ENCODE data around the gene SEMA3A. TPM values are rescaled to one million over a fixed set of nuclear protein-coding genes. Genes with fewer than 3 reads are reported as not detected.

The SEMA3A gene
- total and polyA plus RNA-seq, 2 of the 4 experiments (the other 2 are of a cell fraction), result 31.2 to 213 TPM

DNA sequence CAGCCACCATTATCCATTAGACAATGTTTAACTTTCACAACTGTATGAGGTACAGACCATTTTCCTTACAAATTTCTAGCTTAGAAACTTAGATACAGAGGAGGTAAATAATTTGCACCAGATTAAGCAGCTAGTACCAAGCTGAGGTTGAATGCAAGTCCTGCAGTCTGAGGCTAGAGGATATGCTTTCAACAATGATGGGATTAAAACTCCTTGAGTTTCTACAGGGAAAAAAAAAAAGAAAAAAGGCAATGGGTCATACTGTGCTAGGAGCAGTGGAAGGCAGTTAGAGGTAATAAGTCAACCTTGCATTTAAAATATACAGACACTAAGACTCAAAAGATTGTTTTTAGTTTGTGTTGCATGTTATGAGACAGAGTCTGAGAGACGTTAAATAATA is 86.5 kb downstream of the SEMA3A start:
- WGBS, 2 experiments (ENCODE audit: extremely low coverage in 2 of 2, insufficient read length in 1 of 2), result no CpG with 5 or more reads among the region's 1 CpG
- POLR2A ChIA-PET (ENCODE audit: unreplicated experiment), result no interaction called here
- no peak overlapping the region for H4K91ac ChIP-seq (ENCODE audit: insufficient read depth, low read depth, low read length)
- no peak overlapping the region for H4K8ac ChIP-seq (ENCODE audit: low read depth in 2 of 2, low read length in 2 of 2)
- no peak overlapping the region for H2BK15ac ChIP-seq (ENCODE audit: low read depth, low read length)
- H3K14ac ChIP-seq (replicated peaks; ENCODE audit: low read depth, low read length), result no peak overlapping the region
- no peak overlapping the region for H3K9ac ChIP-seq (ENCODE audit: low read depth, low read length)
- H3K27ac ChIP-seq (ENCODE audit: insufficient read depth, low read length), result no peak overlapping the region
- no peak overlapping the region for H2AFZ ChIP-seq (replicated peaks; ENCODE audit: low read length, poor library complexity)
- H3K27me3 ChIP-seq (ENCODE audit: control insufficient read depth, insufficient read depth, low read length), result no peaks in the 10 kb centered on the region
- DNase-seq (no peak), ATAC-seq (ENCODE audit: low read depth) (no peak)
- intact Hi-C loops (cut with micrococcal nuclease), result no loop called here
- H2BK20ac ChIP-seq (ENCODE audit: low read depth, low read length), result no peak overlapping the region
- TF ChIP-seq RFX5 (IDR thresholded peaks at IDR 0.05; ENCODE audit: low read depth, low read length) (no peak), MAZ (IDR thresholded peaks at IDR 0.05; ENCODE audit: borderline replicate concordance, low read depth, low read length) (no peak), MXI1 (IDR thresholded peaks at IDR 0.05; ENCODE audit: borderline replicate concordance, low read depth, low read length) (no peak), CTCF (conservative IDR thresholded peaks at IDR 0.05; ENCODE audit: low read depth, low read length) (no peak), FOS (IDR thresholded peaks at IDR 0.05; ENCODE audit: low read depth, low read length) (no peak), POLR2A (IDR thresholded peaks at IDR 0.05; ENCODE audit: low read depth, low read length) (no peak)
- H2BK5ac ChIP-seq (ENCODE audit: low read depth, low read length, poor library complexity, severe bottlenecking), result no peak overlapping the region
- H3K23ac ChIP-seq (ENCODE audit: low read depth, low read length), result no peak overlapping the region
- H4K20me1 ChIP-seq (ENCODE audit: insufficient read depth, low read length), result no peaks in the 10 kb centered on the region
- H3K36me3 ChIP-seq (ENCODE audit: control insufficient read depth, insufficient read depth, low read length), result peaks cover 10% of the 10 kb centered on the region
- H3K56ac ChIP-seq (ENCODE audit: extremely low read depth, insufficient read depth, low read length), result no peak overlapping the region
- dilution Hi-C loops (cut with HindIII; ENCODE audit: low sequenced_read_pairs, unreplicated experiment), result no loop called here
- H2AK9ac ChIP-seq (replicated peaks; ENCODE audit: low read depth, low read length, poor library complexity), result no peak overlapping the region
- H2AK5ac ChIP-seq (ENCODE audit: low read depth, low read length), result no peak overlapping the region
- H3K4ac ChIP-seq (ENCODE audit: low read depth, low read length), result no peak overlapping the region
- no peak overlapping the region for H3K18ac ChIP-seq (ENCODE audit: low read depth, low read length)
- BruUV-seq (replicated peaks), result no TSS peak
- H3K4me3 ChIP-seq (ENCODE audit: insufficient read depth, low read depth, low read length), result no peak overlapping the region
- peaks cover 15 to 56% of the 10 kb centered on the region in 2 experiments for H3K79me1 ChIP-seq (ENCODE audit: low read depth in 1 of 2, low read length in 2 of 2)
- H3K4me2 ChIP-seq (ENCODE audit: low read depth, low read length), result no peak overlapping the region
- CTCF ChIA-PET, result no interaction called here
- H3K9me1 ChIP-seq (ENCODE audit: insufficient read depth, low read length), result 0 out of 2 replicates have a peak, but pooled peaks cover 2% of the 10 kb centered on the region
- H3K9me3 ChIP-seq (ENCODE audit: control insufficient read depth, insufficient read depth, low read length), result no peaks in the 10 kb centered on the region
- in situ Hi-C loops (cut with MboI; ENCODE audit: low sequenced_read_pairs), result no loop called here
- peaks cover 10% of the 10 kb centered on the region for H3K4me1 ChIP-seq (ENCODE audit: control insufficient read depth, insufficient read depth, low read length)
- H2BK120ac ChIP-seq (ENCODE audit: low read depth, low read length), result no peak overlapping the region
- H4K5ac ChIP-seq (ENCODE audit: low read depth, low read length), result no peak overlapping the region
